GM21515 (cell line): ENCODE data around the gene TPMT.

Source experiments
- ATAC-seq: cut with Tn5 transposase; IDR thresholded peaks from one replicate; pipeline ENCODE4 v1.9.1; 2021; ENCODE audit not compliant: unreplicated experiment

TPMT gene

DNA sequence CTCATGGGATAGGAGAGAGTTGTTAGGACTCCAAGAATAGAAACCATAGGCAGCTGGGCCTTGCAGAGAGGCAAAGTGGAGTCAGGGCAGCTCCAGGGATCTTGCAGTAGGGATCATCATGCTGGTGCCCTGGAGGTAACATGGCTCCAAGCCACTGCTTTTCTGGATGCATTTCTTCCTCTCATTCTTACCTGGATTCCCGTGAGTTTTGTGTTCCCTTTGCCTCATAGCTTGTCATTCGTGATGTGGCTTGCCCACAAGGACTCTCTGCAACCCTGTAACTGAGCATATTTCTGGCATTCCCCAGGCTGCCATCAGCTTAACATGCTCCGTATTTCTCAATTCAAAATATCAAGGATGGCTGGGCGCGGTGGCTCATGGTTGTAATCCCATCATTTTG lies 37.7 kb downstream of the TPMT start:
- ATAC-seq = no peak

- ATAC-seq = no peak
These were observed 39.5 kb downstream of the TPMT start for GRCh38 chr6:18115356-18115755.

GRCh38 chr6:18110162-18110561 lies 44.7 kb downstream of the TPMT start:
- no peak for ATAC-seq

GRCh38 chr6:18107061-18107460 lies 47.8 kb downstream of the TPMT start:
- ATAC-seq = no peak

GRCh38 chr6:18102783-18103509 lies 51.9 kb downstream of the TPMT start:
- ATAC-seq = no peak

DNA sequence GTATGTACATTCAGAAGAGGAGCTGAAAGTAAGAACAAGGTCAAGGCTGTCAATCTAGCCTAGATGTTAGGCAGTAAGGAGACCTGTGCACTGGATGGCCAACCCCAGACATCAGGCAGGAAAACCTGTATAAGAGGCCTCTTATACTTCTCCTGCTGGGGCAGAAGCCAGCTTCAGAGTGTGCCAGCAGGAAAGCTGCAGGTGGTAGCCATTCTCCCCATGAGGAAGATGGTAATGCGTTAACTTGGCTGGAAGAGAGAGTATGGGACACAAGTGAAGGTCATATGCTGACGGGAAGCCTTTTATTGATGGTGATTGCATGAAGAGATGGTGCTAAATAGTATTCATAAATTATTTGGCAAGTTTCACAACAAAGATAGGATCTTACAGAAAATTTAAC lies 53.0 kb downstream of the TPMT start:
- no peak for ATAC-seq

- ATAC-seq = no peak
These were observed 53.6 kb downstream of the TPMT start for GRCh38 chr6:18101271-18101670.

GRCh38 chr6:18100296-18100695 lies 54.6 kb downstream of the TPMT start:
- ATAC-seq = no peak

DNA sequence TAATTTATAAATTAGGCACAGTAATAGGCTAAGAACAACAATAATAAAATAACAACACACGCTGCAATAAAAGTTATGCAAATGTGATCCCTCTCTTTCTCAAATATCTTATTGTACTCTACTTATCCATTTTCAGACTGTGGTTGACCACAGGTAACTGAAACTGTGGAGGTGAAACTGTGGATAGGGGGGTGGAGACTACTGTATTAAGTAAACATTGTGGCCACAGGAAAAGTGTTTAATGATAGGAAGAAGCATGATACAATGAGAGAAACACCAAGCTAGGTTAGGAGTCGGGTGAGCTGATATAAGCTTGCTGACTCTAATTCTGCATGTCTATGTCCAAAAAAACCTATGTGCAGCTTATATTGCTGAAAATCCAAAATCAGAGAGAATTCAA lies 55.4 kb downstream of the TPMT start:
- no peak for ATAC-seq

DNA sequence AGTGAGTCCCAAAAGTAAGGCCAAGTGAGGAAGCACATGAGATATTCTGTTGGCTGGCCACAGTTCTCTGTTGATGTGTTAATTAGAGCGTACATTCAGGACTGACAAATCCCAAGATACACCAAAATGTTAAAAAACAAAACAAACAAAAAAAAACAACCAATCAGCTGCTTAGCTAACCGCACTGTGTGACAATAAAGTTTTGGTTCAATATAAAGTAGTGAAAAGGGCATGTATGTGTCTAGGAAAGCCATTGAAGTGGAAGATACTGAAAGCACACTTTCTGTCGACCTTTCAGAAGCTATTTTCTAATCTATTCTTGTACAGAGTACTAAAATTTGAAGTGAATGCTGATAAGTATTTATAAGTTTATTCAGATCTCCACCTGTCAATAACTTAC lies 58.5 kb downstream of the TPMT start:
- no peak for ATAC-seq

- ATAC-seq = no peak
These were observed 63.5 kb downstream of the TPMT start for GRCh38 chr6:18091382-18091781.

- no peak for ATAC-seq
These were observed 64.5 kb downstream of the TPMT start for GRCh38 chr6:18090349-18090786.

DNA sequence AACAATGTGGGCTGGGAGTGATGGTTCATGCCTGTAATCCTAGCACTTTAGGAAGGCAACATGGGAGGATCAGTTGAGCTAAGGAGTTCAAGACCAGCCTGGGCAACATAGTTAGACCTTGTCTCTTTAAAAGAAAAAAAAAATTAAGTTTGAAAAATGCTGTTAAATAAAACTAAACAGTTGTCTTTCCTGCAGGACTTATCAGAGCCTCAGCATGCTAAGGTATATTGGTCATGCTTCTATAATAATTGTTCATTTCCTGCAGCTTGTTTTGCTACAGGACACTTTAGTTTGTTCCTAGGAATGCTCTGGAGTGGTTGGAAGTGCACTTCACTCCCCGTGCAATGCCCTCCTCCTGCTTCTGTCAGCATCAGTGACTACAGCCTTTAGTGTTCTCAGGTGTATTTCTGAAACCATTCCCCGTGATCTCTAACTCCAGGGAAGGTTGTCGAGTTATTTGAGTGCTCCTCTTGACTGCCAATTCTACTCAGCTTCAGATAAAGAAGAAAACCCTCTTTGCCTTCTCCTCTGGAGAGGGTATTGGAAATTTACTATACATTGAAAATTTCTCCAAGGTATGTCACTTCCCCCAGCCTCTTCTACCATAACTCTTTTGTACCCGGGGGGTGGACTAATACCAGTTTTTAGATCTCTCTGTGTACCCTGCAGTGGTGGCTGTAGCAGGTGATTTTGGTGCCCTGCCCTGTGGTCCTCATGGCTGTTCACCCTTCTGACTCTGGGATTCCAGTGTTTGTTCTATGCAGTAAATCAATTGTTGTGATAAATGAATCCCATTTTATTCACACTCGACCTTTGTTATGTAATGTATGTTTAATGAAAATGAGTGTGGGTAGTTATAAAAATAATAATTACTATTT lies 66.2 kb downstream of the TPMT start:
- ATAC-seq = no peak

DNA sequence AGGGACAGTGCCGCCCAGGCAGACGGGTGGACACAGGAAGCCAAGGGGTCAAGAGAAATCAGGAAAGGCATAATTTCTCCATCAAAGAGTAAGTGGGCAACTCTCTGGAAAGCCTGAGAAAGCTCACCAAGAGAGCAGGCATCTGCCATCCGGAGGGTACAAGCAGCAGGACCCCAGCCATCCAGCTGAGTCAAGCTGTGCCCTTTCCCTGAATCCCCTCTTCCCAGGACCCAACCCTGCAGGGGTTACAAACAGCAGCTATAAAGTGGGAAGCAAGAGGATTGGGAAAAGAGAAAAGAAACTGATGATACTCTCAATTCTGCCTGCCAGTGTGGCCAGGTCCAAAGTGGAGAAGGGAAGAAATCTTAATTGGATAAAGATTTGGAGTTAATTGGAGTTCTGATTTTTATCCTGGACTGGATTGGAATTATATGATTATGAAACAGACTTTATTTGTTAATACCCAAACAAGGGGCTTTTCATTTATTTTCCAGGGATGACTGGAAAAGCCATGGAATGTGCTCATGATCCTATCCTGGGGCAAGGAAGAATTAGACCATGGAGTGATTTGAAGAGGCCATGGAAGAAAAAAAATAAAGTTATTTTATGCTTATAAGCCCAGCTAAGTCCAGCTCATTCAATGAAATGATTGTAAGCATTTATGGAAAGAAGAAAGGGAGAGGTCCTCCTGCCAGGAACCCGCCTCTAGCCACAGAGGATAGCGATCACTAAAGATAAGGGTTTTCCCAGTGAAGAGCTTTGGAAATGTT lies 67.3 kb downstream of the TPMT start:
- no peak for ATAC-seq

- no peak for ATAC-seq
These were observed 73.7 kb downstream of the TPMT start for GRCh38 chr6:18081025-18081668.

GRCh38 chr6:18080544-18080943 lies 74.3 kb downstream of the TPMT start:
- no peak for ATAC-seq

GRCh38 chr6:18078866-18079265 lies 76.0 kb downstream of the TPMT start:
- no peak for ATAC-seq
